LNCAP (cell line): ENCODE results near the gene RAET1L.

Source experiments
- CTCF ChIP-seq: fragments of 450-650 bp; IDR thresholded peaks from 2 replicates; pipeline ENCODE4 v1.5.1; 2017; ENCODE audit warnings: mild to moderate bottlenecking

RAET1L gene

GRCh38 chr6:149990212-149990660, 35.1 kb downstream of the RAET1L start:
- TF ChIP-seq CTCF = no peak

- no peak for TF ChIP-seq CTCF
Measured at GRCh38 chr6:149988550-149989346, 36.6 kb downstream of the RAET1L start.

GRCh38 chr6:149987602-149988107, 37.7 kb downstream of the RAET1L start:
- no peak for TF ChIP-seq CTCF

GRCh38 chr6:149985481-149985937, 39.8 kb downstream of the RAET1L start:
- no peak for TF ChIP-seq CTCF

- TF ChIP-seq CTCF = no peak
Measured at GRCh38 chr6:149984773-149985172, 40.6 kb downstream of the RAET1L start.

- no peak for TF ChIP-seq CTCF
Measured at GRCh38 chr6:149983145-149983544, 42.2 kb downstream of the RAET1L start.

- TF ChIP-seq CTCF = no peak
Measured at GRCh38 chr6:149979293-149979692, 46.0 kb downstream of the RAET1L start.
